ENCODE data around the gene GNA12. TPM values are rescaled to one million over a fixed set of nuclear protein-coding genes. Genes with fewer than 3 reads are reported as not detected.

The GNA12 gene
- total RNA-seq, 2 donors from 2014 or later = 37.0 to 46.6 TPM

GRCh38 chr7:2876031-2876731 is 32.1 kb upstream of the GNA12 start:
- Mint-ChIP-seq H3K4me3 (no peak overlapping the region), H3K36me3 (ENCODE audit: insufficient read depth in 2 of 2) (no peaks in the 10 kb centered on the region), H3K4me1 (ENCODE audit: low read depth) (peaks cover 52% of the 10 kb centered on the region), H3K27ac (no peak overlapping the region), H3K27me3 (ENCODE audit: low read depth) (no peaks in the 10 kb centered on the region), H3K9me3 (peaks cover 0 to 2% of the 10 kb centered on the region in 2 donors)
- ATAC-seq (replicated peaks in 1 of 2) (no peak), DNase-seq (no peak)

GRCh38 chr7:2873686-2874551 is 29.8 kb upstream of the GNA12 start:
- Mint-ChIP-seq H3K4me1 (ENCODE audit: low read depth) (peaks cover 65% of the 10 kb centered on the region), H3K27me3 (ENCODE audit: low read depth) (no peaks in the 10 kb centered on the region), H3K4me3 (no peak overlapping the region), H3K36me3 (ENCODE audit: insufficient read depth in 2 of 2) (no peaks in the 10 kb centered on the region), H3K27ac (peak overlapping the region; percentile 64), H3K9me3 (peaks cover 0 to 1% of the 10 kb centered on the region in 2 donors)
- ATAC-seq (replicated peaks in 1 of 2) (peak; percentile 24 to 45), DNase-seq (peak in 1 of 2 donors; percentile 22)

- H3K27ac Mint-ChIP-seq = peak overlapping the region; percentile 4
- DNase-seq (no peak), ATAC-seq (replicated peaks in 1 of 2) (no peak)
- no peak overlapping the region for H3K4me3 Mint-ChIP-seq
- no peaks in the 10 kb centered on the region for H3K27me3 Mint-ChIP-seq (ENCODE audit: low read depth)
- no peaks in the 10 kb centered on the region for H3K36me3 Mint-ChIP-seq (ENCODE audit: insufficient read depth in 2 of 2)
- H3K4me1 Mint-ChIP-seq (ENCODE audit: low read depth) = peaks cover 58% of the 10 kb centered on the region
- H3K9me3 Mint-ChIP-seq = peaks cover 0 to 1% of the 10 kb centered on the region in 2 donors
Measured at GRCh38 chr7:2873146-2873545, 29.0 kb upstream of the GNA12 start.

GRCh38 chr7:2872296-2872874 is 28.3 kb upstream of the GNA12 start:
- Mint-ChIP-seq H3K4me1 (ENCODE audit: low read depth) (peaks cover 52% of the 10 kb centered on the region), H3K4me3 (no peak overlapping the region), H3K36me3 (ENCODE audit: insufficient read depth in 2 of 2) (no peaks in the 10 kb centered on the region), H3K27me3 (ENCODE audit: low read depth) (no peaks in the 10 kb centered on the region), H3K9me3 (peaks cover 0 to 1% of the 10 kb centered on the region in 2 donors), H3K27ac (peak overlapping the region; percentile 52)
- DNase-seq (no peak), ATAC-seq (replicated peaks in 1 of 2) (no peak)

- Mint-ChIP-seq H3K27me3 (ENCODE audit: low read depth) (no peaks in the 10 kb centered on the region), H3K9me3 (peaks cover 0 to 1% of the 10 kb centered on the region in 2 donors), H3K4me3 (peak overlapping the region; percentile 58 to 76), H3K4me1 (ENCODE audit: low read depth) (peaks cover 52% of the 10 kb centered on the region), H3K27ac (peak overlapping the region; percentile 14), H3K36me3 (ENCODE audit: insufficient read depth in 2 of 2) (no peaks in the 10 kb centered on the region)
- ATAC-seq (replicated peaks in 1 of 2) (peak; percentile 82 to 91), DNase-seq (peak; percentile 60 to 61)
Measured at GRCh38 chr7:2870471-2870931, 26.4 kb upstream of the GNA12 start.

- Mint-ChIP-seq H3K27me3 (ENCODE audit: low read depth) (no peaks in the 10 kb centered on the region), H3K36me3 (ENCODE audit: insufficient read depth in 2 of 2) (no peaks in the 10 kb centered on the region), H3K27ac (peak overlapping the region; percentile 14), H3K9me3 (peaks cover 0 to 1% of the 10 kb centered on the region in 2 donors), H3K4me1 (ENCODE audit: low read depth) (peaks cover 52% of the 10 kb centered on the region), H3K4me3 (peak overlapping the region; percentile 58 to 76)
- DNase-seq (no peak), ATAC-seq (replicated peaks in 1 of 2) (no peak)
Measured at GRCh38 chr7:2869981-2870380, 25.9 kb upstream of the GNA12 start.

- H3K27me3 Mint-ChIP-seq (ENCODE audit: low read depth) = no peaks in the 10 kb centered on the region
- no peak overlapping the region for H3K27ac Mint-ChIP-seq
- H3K4me1 Mint-ChIP-seq (ENCODE audit: low read depth) = peaks cover 56% of the 10 kb centered on the region
- H3K9me3 Mint-ChIP-seq = peaks cover 0 to 1% of the 10 kb centered on the region in 2 donors
- no peaks in the 10 kb centered on the region for H3K36me3 Mint-ChIP-seq (ENCODE audit: insufficient read depth in 2 of 2)
- no peak overlapping the region for H3K4me3 Mint-ChIP-seq
- ATAC-seq (replicated peaks in 1 of 2) = no peak
- no peak for DNase-seq
Measured at GRCh38 chr7:2866601-2867000, 22.5 kb upstream of the GNA12 start.

- no peaks in the 10 kb centered on the region for H3K27me3 Mint-ChIP-seq (ENCODE audit: low read depth)
- peak; percentile 70 to 79 for DNase-seq
- H3K4me1 Mint-ChIP-seq (ENCODE audit: low read depth) = peaks cover 41% of the 10 kb centered on the region
- H3K36me3 Mint-ChIP-seq (ENCODE audit: insufficient read depth in 2 of 2) = no peaks in the 10 kb centered on the region
- peak; percentile 16 to 23 for ATAC-seq (replicated peaks in 1 of 2)
- peak overlapping the region; percentile 86 for H3K27ac Mint-ChIP-seq
- peaks cover 0 to 1% of the 10 kb centered on the region in 2 donors for H3K9me3 Mint-ChIP-seq
- H3K4me3 Mint-ChIP-seq = peak overlapping the region; percentile 62 to 80
Measured at GRCh38 chr7:2864999-2865670, 21.0 kb upstream of the GNA12 start.

GRCh38 chr7:2864204-2864985 is 20.3 kb upstream of the GNA12 start:
- Mint-ChIP-seq H3K27me3 (ENCODE audit: low read depth) (no peaks in the 10 kb centered on the region), H3K4me1 (ENCODE audit: low read depth) (peaks cover 34% of the 10 kb centered on the region), H3K36me3 (ENCODE audit: insufficient read depth in 2 of 2) (no peaks in the 10 kb centered on the region), H3K4me3 (peak overlapping the region; percentile 80 to 88), H3K27ac (peak overlapping the region; percentile 81), H3K9me3 (peaks cover 0 to 1% of the 10 kb centered on the region in 2 donors)
- ATAC-seq (replicated peaks in 1 of 2) (no peak), DNase-seq (no peak)

GRCh38 chr7:2863461-2864066 is 19.5 kb upstream of the GNA12 start:
- H3K9me3 Mint-ChIP-seq = no peaks in the 10 kb centered on the region
- peaks cover 30% of the 10 kb centered on the region for H3K4me1 Mint-ChIP-seq (ENCODE audit: low read depth)
- DNase-seq (peak; percentile 86 to 89), ATAC-seq (replicated peaks in 1 of 2) (peak; percentile 97 to 98)
- H3K27me3 Mint-ChIP-seq (ENCODE audit: low read depth) = no peaks in the 10 kb centered on the region
- peak overlapping the region; percentile 81 for H3K27ac Mint-ChIP-seq
- H3K36me3 Mint-ChIP-seq (ENCODE audit: insufficient read depth in 2 of 2) = no peaks in the 10 kb centered on the region
- H3K4me3 Mint-ChIP-seq = peak overlapping the region; percentile 80 to 88

- no peaks in the 10 kb centered on the region for H3K36me3 Mint-ChIP-seq (ENCODE audit: insufficient read depth in 2 of 2)
- no peaks in the 10 kb centered on the region for H3K27me3 Mint-ChIP-seq (ENCODE audit: low read depth)
- peak in 1 of 2 donors; percentile 18 for ATAC-seq (replicated peaks in 1 of 2)
- peaks cover 30% of the 10 kb centered on the region for H3K4me1 Mint-ChIP-seq (ENCODE audit: low read depth)
- peak overlapping the region; percentile 19 for H3K27ac Mint-ChIP-seq
- H3K9me3 Mint-ChIP-seq = no peaks in the 10 kb centered on the region
- H3K4me3 Mint-ChIP-seq = peak overlapping the region; percentile 80 to 88
- peak; percentile 28 to 45 for DNase-seq
Measured at GRCh38 chr7:2862831-2863361, 18.8 kb upstream of the GNA12 start.

Measured in activated T-cell treated with anti-CD3 and anti-CD28 coated beads, Interleukin-2, amount 50 U/mL, for 72 hours (primary cell).